CD4-positive, CD25-positive, alpha-beta regulatory T cell (primary cell): ENCODE data around the gene PLEKHG7. TPM values are rescaled to one million over a fixed set of nuclear protein-coding genes. Genes with fewer than 3 reads are reported as not detected.
"Not testable (repeated sequence)": the region's sequence is repeated elsewhere in the genome, so short reads cannot be mapped to it uniquely, and the experiment has no call there.

Experiments used
- ATAC-seq, 2 donors: fragments of 150-1000 bp; cut with Tn5 transposase; one replicate each; pipeline ENCODE4 v1.10.0; 2021; ENCODE audit warnings: low read depth in 2 of 2, moderate number of reproducible peaks in 2 of 2, moderate library complexity in 1 of 2
- DNase-seq, 3 donors: peaks; one replicate each; pipeline versions ENCODE4 v3.0.0 to v3.0.0-alpha.2; 2012 to 2022; ENCODE audit warnings: mixed read lengths in 1 of 3
- H3K27ac ChIP-seq: one replicate; pipeline ENCODE4 v1.7.0; 2013; ENCODE audit warnings: mild to moderate bottlenecking, low read length; ENCODE audit not compliant: insufficient read depth, poor library complexity, severe bottlenecking
- H3K27me3 ChIP-seq: one replicate; pipeline ENCODE4 v1.7.0; 2013; ENCODE audit warnings: low read length; ENCODE audit not compliant: control insufficient read depth, insufficient read depth
- H3K36me3 ChIP-seq: one replicate; pipeline ENCODE4 v1.7.0; 2013; ENCODE audit warnings: mild to moderate bottlenecking, low read length, moderate library complexity; ENCODE audit not compliant: control insufficient read depth, insufficient read depth
- H3K4me1 ChIP-seq: 2 replicates; pipeline ENCODE4 v1.7.0; 2013; ENCODE audit warnings: mild to moderate bottlenecking, low read length; ENCODE audit not compliant: insufficient read depth, control insufficient read depth, poor library complexity, severe bottlenecking
- H3K4me3 ChIP-seq: one replicate; pipeline ENCODE4 v1.7.0; 2013; ENCODE audit warnings: low read depth, mild to moderate bottlenecking, low read length, moderate library complexity
- H3K9me3 ChIP-seq, 2 experiments: 1 replicate in 1 of 2; 2 replicates in 1 of 2; pipeline ENCODE4 v1.7.0; 2013; ENCODE audit warnings: low read length in 2 of 2, mild to moderate bottlenecking in 1 of 2, moderate library complexity in 1 of 2; ENCODE audit not compliant: control insufficient read depth in 2 of 2
- H3K27ac Mint-ChIP-seq, 3 donors: one replicate each; pipeline ENCODE4 v1.8.0; 2020 to 2022; ENCODE audit warnings: mild to moderate bottlenecking in 3 of 3, mixed read lengths in 3 of 3, moderate library complexity in 2 of 3
- H3K27me3 Mint-ChIP-seq: one replicate; pipeline ENCODE4 v1.8.0; 2022; ENCODE audit warnings: mild to moderate bottlenecking, mixed read lengths
- H3K36me3 Mint-ChIP-seq: one replicate; pipeline ENCODE4 v1.8.0; 2020; ENCODE audit warnings: mixed read lengths
- H3K4me1 Mint-ChIP-seq, 4 donors: one replicate each; pipeline ENCODE4 v1.8.0; 2020 to 2022; ENCODE audit warnings: mixed read lengths in 4 of 4, mild to moderate bottlenecking in 1 of 4
- H3K4me3 Mint-ChIP-seq, 4 donors: one replicate each; pipeline ENCODE4 v1.8.0; 2020 to 2022; ENCODE audit warnings: mild to moderate bottlenecking in 4 of 4, mixed read lengths in 4 of 4, moderate library complexity in 3 of 4
- H3K9me3 Mint-ChIP-seq, 7 donors: one replicate each; pipeline ENCODE4 v1.8.0; 2020 to 2022; ENCODE audit warnings: mixed read lengths in 7 of 7, mild to moderate bottlenecking in 3 of 7, moderate library complexity in 2 of 7
- polyA plus RNA-seq, 4 donors: library from polyadenylated mRNA; unstranded; fragments of 300-500 nt; fragmentation: Illumina TruSeq; gene quantifications; one replicate each; pipeline ENCODE4 v1.2.3, GENCODE V29; 2021
- total RNA-seq: library from RNA; stranded (reverse); gene quantifications from one replicate; pipeline ENCODE4 v1.2.3, GENCODE V29; 2022

Gene PLEKHG7
- total and polyA plus RNA-seq, 5 donors from 2014 or later = 0.05 to 0.89 (median 0.14) TPM

- DNase-seq = no peak
- Mint-ChIP-seq H3K4me3 (no peak overlapping the region), H3K27ac (no peak overlapping the region), H3K9me3 (peaks cover 0 to 3% (median 0%) of the 10 kb centered on the region in 7 donors), H3K27me3 (no peaks in the 10 kb centered on the region), H3K36me3 (peaks cover 15% of the 10 kb centered on the region), H3K4me1 (peaks cover 0 to 13% (median 6%) of the 10 kb centered on the region in 4 donors)
- Histone ChIP-seq H3K4me1 (no peaks in the 10 kb centered on the region), H3K36me3 (peaks cover 7% of the 10 kb centered on the region), H3K27ac (no peak overlapping the region), H3K4me3 (no peak overlapping the region), H3K27me3 (no peaks in the 10 kb centered on the region), H3K9me3 (no peaks in the 10 kb centered on the region)
- ATAC-seq = no peak
Measured at GRCh38 chr12:92785563-92785950, 82.8 kb downstream of the PLEKHG7 start.

GRCh38 chr12:92786045-92786444, 83.3 kb downstream of the PLEKHG7 start:
- Histone ChIP-seq H3K36me3 (peaks cover 7% of the 10 kb centered on the region), H3K4me3 (no peak overlapping the region), H3K4me1 (no peaks in the 10 kb centered on the region), H3K9me3 (no peaks in the 10 kb centered on the region), H3K27ac (no peak overlapping the region), H3K27me3 (no peaks in the 10 kb centered on the region)
- H3K4me1 Mint-ChIP-seq = peaks cover 0 to 15% (median 6%) of the 10 kb centered on the region in 4 donors
- H3K27me3 Mint-ChIP-seq = no peaks in the 10 kb centered on the region
- no peak for ATAC-seq
- peak overlapping the region in 2 of 3 donors; percentile 7 to 42 for H3K27ac Mint-ChIP-seq
- no peak overlapping the region for H3K4me3 Mint-ChIP-seq
- H3K36me3 Mint-ChIP-seq = peaks cover 18% of the 10 kb centered on the region
- H3K9me3 Mint-ChIP-seq = peaks cover 0 to 3% (median 0%) of the 10 kb centered on the region in 7 donors
- DNase-seq = no peak

GRCh38 chr12:92794356-92794755, 91.6 kb downstream of the PLEKHG7 start:
- Mint-ChIP-seq H3K36me3 (peaks cover 55% of the 10 kb centered on the region), H3K4me1 (peaks cover 0 to 14% (median 9%) of the 10 kb centered on the region in 4 donors), H3K9me3 (peaks cover 0 to 13% (median 4%) of the 10 kb centered on the region in 7 donors)
- not testable (repeated sequence) for H3K4me1 ChIP-seq, H3K4me3 Mint-ChIP-seq, ATAC-seq, DNase-seq, H3K27ac ChIP-seq, H3K9me3 ChIP-seq, H3K27ac Mint-ChIP-seq, H3K27me3 ChIP-seq, H3K27me3 Mint-ChIP-seq, H3K36me3 ChIP-seq, H3K4me3 ChIP-seq

- H3K4me3 ChIP-seq = no peak overlapping the region
- Mint-ChIP-seq H3K27me3 (no peaks in the 10 kb centered on the region), H3K4me3 (no peak overlapping the region), H3K27ac (no peak overlapping the region), H3K4me1 (peaks cover 0 to 12% (median 8%) of the 10 kb centered on the region in 4 donors), H3K9me3 (peaks cover 0 to 13% (median 4%) of the 10 kb centered on the region in 7 donors), H3K36me3 (peaks cover 55% of the 10 kb centered on the region)
- H3K36me3 ChIP-seq = peaks cover 9% of the 10 kb centered on the region
- no peaks in the 10 kb centered on the region for H3K4me1 ChIP-seq
- no peaks in the 10 kb centered on the region for H3K27me3 ChIP-seq
- no peak for DNase-seq
- ATAC-seq = no peak
- H3K9me3 ChIP-seq = no peaks in the 10 kb centered on the region
- no peak overlapping the region for H3K27ac ChIP-seq
Measured at GRCh38 chr12:92794814-92795213, 92.0 kb downstream of the PLEKHG7 start.

GRCh38 chr12:92796650-92797049, 93.9 kb downstream of the PLEKHG7 start:
- H3K9me3 ChIP-seq = no peaks in the 10 kb centered on the region
- ATAC-seq = no peak
- H3K36me3 Mint-ChIP-seq = peaks cover 50% of the 10 kb centered on the region
- no peak overlapping the region for H3K4me3 Mint-ChIP-seq
- DNase-seq = no peak
- H3K4me3 ChIP-seq = no peak overlapping the region
- peaks cover 9% of the 10 kb centered on the region for H3K36me3 ChIP-seq
- H3K27ac Mint-ChIP-seq = no peak overlapping the region
- peaks cover 0 to 11% (median 3%) of the 10 kb centered on the region in 7 donors for H3K9me3 Mint-ChIP-seq
- H3K4me1 ChIP-seq = no peaks in the 10 kb centered on the region
- no peak overlapping the region for H3K27ac ChIP-seq
- peaks cover 5 to 8% (median 6%) of the 10 kb centered on the region in 4 donors for H3K4me1 Mint-ChIP-seq
- H3K27me3 Mint-ChIP-seq = no peaks in the 10 kb centered on the region
- no peaks in the 10 kb centered on the region for H3K27me3 ChIP-seq

GRCh38 chr12:92802906-92803305, 100.1 kb downstream of the PLEKHG7 start:
- ATAC-seq (no peak), DNase-seq (no peak)
- H3K27me3 Mint-ChIP-seq = no peaks in the 10 kb centered on the region
- Histone ChIP-seq H3K36me3 (peaks cover 16% of the 10 kb centered on the region), H3K4me1 (no peaks in the 10 kb centered on the region), H3K27me3 (no peaks in the 10 kb centered on the region), H3K9me3 (no peaks in the 10 kb centered on the region), H3K4me3 (no peak overlapping the region), H3K27ac (no peak overlapping the region)
- no peak overlapping the region for H3K4me3 Mint-ChIP-seq
- peaks cover 44% of the 10 kb centered on the region for H3K36me3 Mint-ChIP-seq
- H3K9me3 Mint-ChIP-seq = no peaks in the 10 kb centered on the region
- no peak overlapping the region for H3K27ac Mint-ChIP-seq
- H3K4me1 Mint-ChIP-seq = peaks cover 0 to 9% (median 3%) of the 10 kb centered on the region in 4 donors

- H3K9me3 Mint-ChIP-seq = no peaks in the 10 kb centered on the region
- H3K9me3 ChIP-seq = no peaks in the 10 kb centered on the region
- H3K27ac Mint-ChIP-seq = peak overlapping the region in 1 of 3 donors; percentile 38
- H3K36me3 Mint-ChIP-seq = peaks cover 47% of the 10 kb centered on the region
- H3K27me3 Mint-ChIP-seq = no peaks in the 10 kb centered on the region
- peaks cover 12% of the 10 kb centered on the region for H3K36me3 ChIP-seq
- H3K4me3 Mint-ChIP-seq = no peak overlapping the region
- DNase-seq = no peak
- H3K4me1 ChIP-seq = no peaks in the 10 kb centered on the region
- H3K27me3 ChIP-seq = no peaks in the 10 kb centered on the region
- no peak for ATAC-seq
- H3K27ac ChIP-seq = no peak overlapping the region
- no peak overlapping the region for H3K4me3 ChIP-seq
- H3K4me1 Mint-ChIP-seq = peaks cover 0 to 13% (median 4%) of the 10 kb centered on the region in 4 donors
Measured at GRCh38 chr12:92803903-92804302, 101.1 kb downstream of the PLEKHG7 start.

- H3K27ac ChIP-seq = no peak overlapping the region
- peaks cover 49% of the 10 kb centered on the region for H3K36me3 Mint-ChIP-seq
Measured at GRCh38 chr12:92810370-92810769, 107.6 kb downstream of the PLEKHG7 start.

More at GRCh38 chr12:92810370-92810769, 107.6 kb downstream of the PLEKHG7 start:
- Mint-ChIP-seq H3K4me3 (no peak overlapping the region), H3K27ac (no peak overlapping the region), H3K4me1 (peaks cover 0 to 9% (median 4%) of the 10 kb centered on the region in 4 donors), H3K9me3 (no peaks in the 10 kb centered on the region), H3K27me3 (no peaks in the 10 kb centered on the region)
- Histone ChIP-seq H3K4me1 (no peaks in the 10 kb centered on the region), H3K9me3 (no peaks in the 10 kb centered on the region), H3K27me3 (no peaks in the 10 kb centered on the region), H3K4me3 (no peak overlapping the region), H3K36me3 (peaks cover 17% of the 10 kb centered on the region)
- DNase-seq (no peak), ATAC-seq (no peak)
